ENCODE data around the gene DDX28.

DDX28 gene

GRCh38 chr16:68022728-68023537 lies at the start of gene DDX28, which contains the start of gene DUS2:
Gene DDX28, minus strand, starts transcription at chr16:68023232. Its CDS starts 30 bp downstream, at chr16:68023202.
Gene DUS2, plus strand, starts transcription at chr16:68023284. Its CDS starts 14,740 bp downstream, at chr16:68038024.
- Mint-ChIP-seq H3K9me3 (no peaks in the 10 kb centered on the region), H3K27me3 (peaks cover 2% of the 10 kb centered on the region), H3K27ac (peak within 1 kb of the TSS; percentile 97), H3K4me1 (peaks cover 34% of the 10 kb centered on the region), H3K4me3 (peak within 1 kb of the TSS; percentile 95), H3K36me3 (ENCODE audit: low read depth) (peaks cover 46% of the 10 kb centered on the region)
- DNase-seq (peak; percentile 95), ATAC-seq (peak; percentile 88)

- no peaks in the 10 kb centered on the region for H3K9me3 Mint-ChIP-seq
- H3K4me1 Mint-ChIP-seq, result peaks cover 77% of the 10 kb centered on the region
- H3K27me3 Mint-ChIP-seq, result no peaks in the 10 kb centered on the region
- ATAC-seq, result no peak
- DNase-seq, result no peak
- no peak overlapping the region for H3K4me3 Mint-ChIP-seq
- no peak overlapping the region for H3K27ac Mint-ChIP-seq
- peaks cover 65% of the 10 kb centered on the region for H3K36me3 Mint-ChIP-seq (ENCODE audit: low read depth)
Measured at GRCh38 chr16:68072038-68072695, 49.1 kb upstream of the DDX28 start.

GRCh38 chr16:68071518-68071901 lies 48.5 kb upstream of the DDX28 start:
- no peak overlapping the region for H3K4me3 Mint-ChIP-seq
- H3K27ac Mint-ChIP-seq, result no peak overlapping the region
- no peak for DNase-seq
- ATAC-seq, result no peak
- H3K36me3 Mint-ChIP-seq (ENCODE audit: low read depth), result peaks cover 63% of the 10 kb centered on the region
- H3K4me1 Mint-ChIP-seq, result peaks cover 75% of the 10 kb centered on the region
- H3K9me3 Mint-ChIP-seq, result no peaks in the 10 kb centered on the region
- H3K27me3 Mint-ChIP-seq, result no peaks in the 10 kb centered on the region

GRCh38 chr16:68070806-68071517 lies 47.9 kb upstream of the DDX28 start:
- Mint-ChIP-seq H3K36me3 (ENCODE audit: low read depth) (peaks cover 59% of the 10 kb centered on the region), H3K4me3 (peak overlapping the region; percentile 24), H3K9me3 (no peaks in the 10 kb centered on the region), H3K4me1 (peaks cover 70% of the 10 kb centered on the region), H3K27me3 (no peaks in the 10 kb centered on the region), H3K27ac (peak overlapping the region; percentile 82)
- DNase-seq (no peak), ATAC-seq (no peak)

GRCh38 chr16:68070249-68070730 lies 47.3 kb upstream of the DDX28 start:
- peak overlapping the region; percentile 24 for H3K4me3 Mint-ChIP-seq

GRCh38 chr16:68069511-68070248 lies 46.6 kb upstream of the DDX28 start:
- Mint-ChIP-seq H3K4me1 (peaks cover 66% of the 10 kb centered on the region), H3K27me3 (no peaks in the 10 kb centered on the region), H3K27ac (peak overlapping the region; percentile 82), H3K9me3 (no peaks in the 10 kb centered on the region), H3K36me3 (ENCODE audit: low read depth) (peaks cover 52% of the 10 kb centered on the region), H3K4me3 (no peak overlapping the region)
- peak; percentile 30 for ATAC-seq
- no peak for DNase-seq

More at GRCh38 chr16:68070249-68070730, 47.3 kb upstream of the DDX28 start:
- Mint-ChIP-seq H3K27me3 (no peaks in the 10 kb centered on the region), H3K27ac (peak overlapping the region; percentile 82), H3K4me1 (peaks cover 67% of the 10 kb centered on the region), H3K9me3 (no peaks in the 10 kb centered on the region), H3K36me3 (ENCODE audit: low read depth) (peaks cover 57% of the 10 kb centered on the region)
- DNase-seq (no peak), ATAC-seq (peak; percentile 46)

- Mint-ChIP-seq H3K27me3 (no peaks in the 10 kb centered on the region), H3K36me3 (ENCODE audit: low read depth) (peaks cover 51% of the 10 kb centered on the region), H3K4me3 (no peak overlapping the region), H3K27ac (no peak overlapping the region), H3K9me3 (no peaks in the 10 kb centered on the region), H3K4me1 (peaks cover 66% of the 10 kb centered on the region)
- ATAC-seq (no peak), DNase-seq (no peak)
Measured at GRCh38 chr16:68068926-68069325, 45.9 kb upstream of the DDX28 start.

GRCh38 chr16:68066763-68067162 lies 43.7 kb upstream of the DDX28 start:
- no peak overlapping the region for H3K27ac Mint-ChIP-seq
- peaks cover 53% of the 10 kb centered on the region for H3K36me3 Mint-ChIP-seq (ENCODE audit: low read depth)
- no peak overlapping the region for H3K4me3 Mint-ChIP-seq
- no peaks in the 10 kb centered on the region for H3K27me3 Mint-ChIP-seq
- H3K4me1 Mint-ChIP-seq, result peaks cover 65% of the 10 kb centered on the region
- no peak for ATAC-seq
- no peaks in the 10 kb centered on the region for H3K9me3 Mint-ChIP-seq
- no peak for DNase-seq

- ATAC-seq (no peak), DNase-seq (no peak)
- H3K4me1 Mint-ChIP-seq, result peaks cover 65% of the 10 kb centered on the region
- peaks cover 51% of the 10 kb centered on the region for H3K36me3 Mint-ChIP-seq (ENCODE audit: low read depth)
- H3K27ac Mint-ChIP-seq, result no peak overlapping the region
- H3K9me3 Mint-ChIP-seq, result no peaks in the 10 kb centered on the region
- H3K4me3 Mint-ChIP-seq, result no peak overlapping the region
- no peaks in the 10 kb centered on the region for H3K27me3 Mint-ChIP-seq
Measured at GRCh38 chr16:68065716-68066305, 42.8 kb upstream of the DDX28 start.

- Mint-ChIP-seq H3K4me3 (no peak overlapping the region), H3K4me1 (peaks cover 60% of the 10 kb centered on the region), H3K36me3 (ENCODE audit: low read depth) (peaks cover 46% of the 10 kb centered on the region), H3K9me3 (no peaks in the 10 kb centered on the region), H3K27ac (peak overlapping the region; percentile 46), H3K27me3 (no peaks in the 10 kb centered on the region)
- DNase-seq (peak; percentile 81), ATAC-seq (peak; percentile 68)
Measured at GRCh38 chr16:68064791-68065365, 41.8 kb upstream of the DDX28 start.

- no peaks in the 10 kb centered on the region for H3K9me3 Mint-ChIP-seq
- DNase-seq (no peak), ATAC-seq (peak; percentile 70)
- H3K36me3 Mint-ChIP-seq (ENCODE audit: low read depth), result peaks cover 47% of the 10 kb centered on the region
- H3K4me3 Mint-ChIP-seq, result no peak overlapping the region
- peak overlapping the region; percentile 80 for H3K27ac Mint-ChIP-seq
- peaks cover 65% of the 10 kb centered on the region for H3K4me1 Mint-ChIP-seq
- no peaks in the 10 kb centered on the region for H3K27me3 Mint-ChIP-seq
Measured at GRCh38 chr16:68062910-68063393, 39.9 kb upstream of the DDX28 start.

GRCh38 chr16:68061396-68061795 lies 38.4 kb upstream of the DDX28 start:
- H3K4me1 Mint-ChIP-seq, result peaks cover 64% of the 10 kb centered on the region
- H3K36me3 Mint-ChIP-seq (ENCODE audit: low read depth), result peaks cover 47% of the 10 kb centered on the region
- H3K27me3 Mint-ChIP-seq, result no peaks in the 10 kb centered on the region
- H3K27ac Mint-ChIP-seq, result peak overlapping the region; percentile 62
- no peak for DNase-seq
- H3K4me3 Mint-ChIP-seq, result no peak overlapping the region
- H3K9me3 Mint-ChIP-seq, result no peaks in the 10 kb centered on the region
- ATAC-seq, result no peak

GRCh38 chr16:68059804-68060203 lies 36.8 kb upstream of the DDX28 start:
- DNase-seq, result no peak
- Mint-ChIP-seq H3K27ac (peak overlapping the region; percentile 65), H3K4me3 (peak overlapping the region; percentile 16), H3K4me1 (peaks cover 56% of the 10 kb centered on the region), H3K27me3 (no peaks in the 10 kb centered on the region), H3K9me3 (no peaks in the 10 kb centered on the region), H3K36me3 (ENCODE audit: low read depth) (peaks cover 52% of the 10 kb centered on the region)
- peak; percentile 60 for ATAC-seq

All from activated naive CD8-positive, alpha-beta T cell treated with anti-CD3 and anti-CD28 coated beads, Interleukin-2, amount 50 U/mL, for 24 hours (primary cell).